ENCODE data around the gene EOLA1. TPM values are rescaled to one million over a fixed set of nuclear protein-coding genes. Genes with fewer than 3 reads are reported as not detected.
"Not testable (repeated sequence)": the region's sequence is repeated elsewhere in the genome, so short reads cannot be mapped to it uniquely, and the experiment has no call there.

EOLA1 gene
- total RNA-seq, 2 experiments from 2014 or later, result 31.8 to 36.4 TPM

GRCh38 chrX:149595943-149596342, 55.1 kb downstream of the EOLA1 start:
- H3K36me3 Mint-ChIP-seq (ENCODE audit: low read depth); POLR2A ChIA-PET; H3K4me3 Mint-ChIP-seq; DNase-seq; CTCF ChIA-PET; H3K27me3 Mint-ChIP-seq; H3K27ac Mint-ChIP-seq; H3K4me1 Mint-ChIP-seq; H3K9me3 Mint-ChIP-seq: not testable (repeated sequence)

Other genes starting within 250 kb of the EOLA1 start
- 100 to 1,000 TPM; 114 to 116 TPM for gene IDS, start 35.7 kb upstream of the EOLA1 start, total RNA-seq
- not detected for gene HSFX3, start 8.9 kb downstream of the EOLA1 start, total RNA-seq
- gene MAGEA9B, start 46.4 kb downstream of the EOLA1 start, total RNA-seq, result not detected
- gene HSFX2, start 54.3 kb downstream of the EOLA1 start, total RNA-seq, result not detected
- 10 to 100 TPM; 19.0 to 20.4 TPM for gene TMEM185A, start 90.8 kb downstream of the EOLA1 start, total RNA-seq
- not detected for gene MAGEA11, start 171.0 kb downstream of the EOLA1 start, total RNA-seq
- gene HSFX1, start 233.1 kb downstream of the EOLA1 start, total RNA-seq, result 1 to 10 TPM in 1 of 2 experiments, under 1 TPM in 1; 0.50 to 1.1 TPM
- gene MAGEA9, start 240.9 kb downstream of the EOLA1 start, total RNA-seq, result not detected